ENCODE results near the gene ANKRD65.
"Not testable (repeated sequence)": the region's sequence is repeated elsewhere in the genome, so short reads cannot be mapped to it uniquely, and the experiment has no call there.

ANKRD65 gene

GRCh38 chr1:1415751-1416150, 5.3 kb downstream of the ANKRD65 start:
- DNase-seq: no peak

- not testable (repeated sequence) for DNase-seq
Measured at GRCh38 chr1:1412311-1412902, 8.7 kb downstream of the ANKRD65 start.

- DNase-seq: no peak
Measured at GRCh38 chr1:1411626-1412025, 9.4 kb downstream of the ANKRD65 start.

GRCh38 chr1:1410238-1410637, 10.8 kb downstream of the ANKRD65 start:
- DNase-seq: not testable (repeated sequence)

GRCh38 chr1:1407636-1408318, 13.3 kb downstream of the ANKRD65 start:
- DNase-seq: no peak

GRCh38 chr1:1406821-1407635, 14.0 kb downstream of the ANKRD65 start, which contains the start of gene MRPL20:
MRPL20 (minus strand) TSS chr1:1407293; CDS start chr1:1407217, 76 bp downstream.
- peak; percentile 89 for DNase-seq

GRCh38 chr1:1406101-1406820, 14.8 kb downstream of the ANKRD65 start:
- DNase-seq: no peak

- no peak for DNase-seq
Measured at GRCh38 chr1:1403653-1404052, 17.4 kb downstream of the ANKRD65 start.

GRCh38 chr1:1402901-1403392, 18.1 kb downstream of the ANKRD65 start:
- not testable (repeated sequence) for DNase-seq

- DNase-seq: peak; percentile 63
Measured at GRCh38 chr1:1402072-1402900, 18.8 kb downstream of the ANKRD65 start.

- DNase-seq: no peak
Measured at GRCh38 chr1:1401457-1402010, 19.5 kb downstream of the ANKRD65 start.

- DNase-seq: no peak
Measured at GRCh38 chr1:1400576-1401456, 20.3 kb downstream of the ANKRD65 start.

- no peak for DNase-seq
Measured at GRCh38 chr1:1399872-1400575, 21.1 kb downstream of the ANKRD65 start.

GRCh38 chr1:1399187-1399871, 21.7 kb downstream of the ANKRD65 start, which contains the start of gene CCNL2:
CCNL2 (minus strand) TSS chr1:1399335; CDS start chr1:1399306, 29 bp downstream.
- peak; percentile 81 for DNase-seq

- no peak for DNase-seq
Measured at GRCh38 chr1:1398677-1399186, 22.3 kb downstream of the ANKRD65 start.

GRCh38 chr1:1397839-1398523, 23.1 kb downstream of the ANKRD65 start:
- no peak for DNase-seq

GRCh38 chr1:1395166-1395565, 25.9 kb downstream of the ANKRD65 start:
- DNase-seq: no peak

GRCh38 chr1:1394116-1394515, 27.0 kb downstream of the ANKRD65 start:
- DNase-seq: no peak
